Parathyroid adenoma (tissue), 2 donors: ENCODE measurements around the gene RAPGEF4.
A peak's percentile ranks its signal among the peaks of the same experiment; 100 is the strongest.

Experiments used
- H2AFZ ChIP-seq: fragments of 300-600 bp; sonication (generic); one replicate; pipeline ENCODE4 v1.7.0; 2017; ENCODE audit warnings: antibody characterized with exemption, mild to moderate bottlenecking
- H3K27ac ChIP-seq: fragments of 300-600 bp; sonication (generic); one replicate; pipeline ENCODE4 v1.7.0; 2017
- H3K27me3 ChIP-seq: fragments of 300-600 bp; sonication (generic); one replicate; pipeline ENCODE4 v1.7.0; 2017; ENCODE audit warnings: low read length; ENCODE audit not compliant: control insufficient read depth, insufficient read depth
- H3K36me3 ChIP-seq: fragments of 300-600 bp; sonication (generic); one replicate; pipeline ENCODE4 v1.7.0; 2017; ENCODE audit warnings: low read length; ENCODE audit not compliant: control insufficient read depth, insufficient read depth
- H3K4me1 ChIP-seq: fragments of 300-600 bp; sonication (generic); one replicate; pipeline ENCODE4 v1.7.0; 2017; ENCODE audit warnings: control low read depth
- H3K4me2 ChIP-seq: fragments of 300-600 bp; sonication (generic); one replicate; pipeline ENCODE4 v1.7.0; 2017; ENCODE audit warnings: low read length
- H3K4me3 ChIP-seq: fragments of 300-600 bp; sonication (generic); one replicate; pipeline ENCODE4 v1.7.0; 2017; ENCODE audit warnings: low read depth, low read length
- H3K79me2 ChIP-seq: fragments of 300-600 bp; sonication (generic); one replicate; pipeline ENCODE4 v1.7.0; 2017; ENCODE audit warnings: control low read depth
- H3K9ac ChIP-seq: fragments of 300-600 bp; sonication (generic); one replicate; pipeline ENCODE4 v1.7.0; 2017; ENCODE audit warnings: mild to moderate bottlenecking
- H3K9me3 ChIP-seq: fragments of 300-600 bp; sonication (generic); one replicate; pipeline ENCODE4 v1.7.0; 2017; ENCODE audit warnings: low read length; ENCODE audit not compliant: control insufficient read depth
- TF ChIP-seq, protein P1 (sequence below): fragments of 300-600 bp; sonication (generic); IDR thresholded peaks from one replicate; pipeline ENCODE4 v1.7.0; 2017; ENCODE audit warnings: antibody characterized with exemption, mild to moderate bottlenecking
- donor health status: primary hyperparathyroidism.

RAPGEF4 gene

GRCh38 chr2:172972005-172972619, 236.5 kb downstream of the RAPGEF4 start:
- Histone ChIP-seq H3K36me3 (no peaks in the 10 kb centered on the region), H2AFZ (no peak overlapping the region), H3K27me3 (no peaks in the 10 kb centered on the region), H3K4me3 (no peak overlapping the region), H3K79me2 (no peaks in the 10 kb centered on the region), H3K27ac (no peak overlapping the region), H3K9me3 (no peaks in the 10 kb centered on the region), H3K4me1 (no peaks in the 10 kb centered on the region), H3K9ac (no peak overlapping the region), H3K4me2 (no peak overlapping the region)
- TF ChIP-seq, protein P1, sequence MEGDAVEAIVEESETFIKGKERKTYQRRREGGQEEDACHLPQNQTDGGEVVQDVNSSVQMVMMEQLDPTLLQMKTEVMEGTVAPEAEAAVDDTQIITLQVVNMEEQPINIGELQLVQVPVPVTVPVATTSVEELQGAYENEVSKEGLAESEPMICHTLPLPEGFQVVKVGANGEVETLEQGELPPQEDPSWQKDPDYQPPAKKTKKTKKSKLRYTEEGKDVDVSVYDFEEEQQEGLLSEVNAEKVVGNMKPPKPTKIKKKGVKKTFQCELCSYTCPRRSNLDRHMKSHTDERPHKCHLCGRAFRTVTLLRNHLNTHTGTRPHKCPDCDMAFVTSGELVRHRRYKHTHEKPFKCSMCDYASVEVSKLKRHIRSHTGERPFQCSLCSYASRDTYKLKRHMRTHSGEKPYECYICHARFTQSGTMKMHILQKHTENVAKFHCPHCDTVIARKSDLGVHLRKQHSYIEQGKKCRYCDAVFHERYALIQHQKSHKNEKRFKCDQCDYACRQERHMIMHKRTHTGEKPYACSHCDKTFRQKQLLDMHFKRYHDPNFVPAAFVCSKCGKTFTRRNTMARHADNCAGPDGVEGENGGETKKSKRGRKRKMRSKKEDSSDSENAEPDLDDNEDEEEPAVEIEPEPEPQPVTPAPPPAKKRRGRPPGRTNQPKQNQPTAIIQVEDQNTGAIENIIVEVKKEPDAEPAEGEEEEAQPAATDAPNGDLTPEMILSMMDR: peak; percentile 47

- Histone ChIP-seq H3K9me3 (no peaks in the 10 kb centered on the region), H3K4me3 (no peak overlapping the region), H3K27ac (no peak overlapping the region), H2AFZ (no peak overlapping the region), H3K4me2 (no peak overlapping the region), H3K79me2 (no peaks in the 10 kb centered on the region), H3K36me3 (no peaks in the 10 kb centered on the region), H3K4me1 (no peaks in the 10 kb centered on the region), H3K9ac (no peak overlapping the region), H3K27me3 (no peaks in the 10 kb centered on the region)
- TF ChIP-seq, protein P1: no peak
Measured at GRCh38 chr2:172974762-172975161, 239.1 kb downstream of the RAPGEF4 start.

DNA sequence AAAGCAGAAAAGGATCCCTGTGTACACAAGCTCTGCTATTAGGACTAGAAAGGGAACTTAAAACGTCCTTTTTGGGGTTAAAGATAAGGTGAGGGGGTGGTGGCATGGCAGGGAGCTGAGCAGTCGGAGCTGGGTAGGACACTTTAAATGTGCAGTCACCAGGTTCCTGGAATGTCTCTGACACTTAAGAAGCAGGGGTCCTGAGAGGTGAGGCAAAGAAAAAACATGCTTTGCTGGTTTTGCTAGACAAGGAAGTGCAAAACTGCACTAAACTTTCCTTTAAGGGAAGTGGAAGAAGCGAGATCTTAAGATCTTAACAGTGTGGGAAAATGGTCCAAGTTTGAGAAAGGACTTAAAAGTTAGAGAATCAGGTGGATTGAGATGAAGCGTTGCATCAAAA, 240.5 kb downstream of the RAPGEF4 start:
- Histone ChIP-seq H3K9me3 (no peaks in the 10 kb centered on the region), H3K4me2 (no peak overlapping the region), H3K4me1 (no peaks in the 10 kb centered on the region), H2AFZ (no peak overlapping the region), H3K27ac (no peak overlapping the region), H3K27me3 (no peaks in the 10 kb centered on the region), H3K79me2 (no peaks in the 10 kb centered on the region), H3K36me3 (no peaks in the 10 kb centered on the region), H3K9ac (no peak overlapping the region), H3K4me3 (no peak overlapping the region)
- TF ChIP-seq, protein P1: no peak

GRCh38 chr2:172976816-172977215, 241.2 kb downstream of the RAPGEF4 start:
- Histone ChIP-seq H2AFZ (no peak overlapping the region), H3K9ac (no peak overlapping the region), H3K4me1 (no peaks in the 10 kb centered on the region)

More at GRCh38 chr2:172976816-172977215, 241.2 kb downstream of the RAPGEF4 start:
- no peak overlapping the region for H3K27ac ChIP-seq
- no peak overlapping the region for H3K4me2 ChIP-seq
- H3K9me3 ChIP-seq: no peaks in the 10 kb centered on the region
- no peaks in the 10 kb centered on the region for H3K79me2 ChIP-seq
- H3K4me3 ChIP-seq: no peak overlapping the region
- no peaks in the 10 kb centered on the region for H3K27me3 ChIP-seq
- no peaks in the 10 kb centered on the region for H3K36me3 ChIP-seq
- TF ChIP-seq, protein P1: no peak
